OCI-LY1 (cell line): Measurements from ENCODE around the gene KY.

Experiments used
- H2AFZ ChIP-seq: fragments of 200-600 bp; sonication (generic), shearing (Covaris generic); 2 replicates; pipeline ENCODE4 v1.6.0; 2014; ENCODE audit warnings: antibody characterized with exemption, mild to moderate bottlenecking, low read length
- H3F3A ChIP-seq: fragments of 200-600 bp; sonication (generic), shearing (Covaris generic); 2 replicates; pipeline ENCODE4 v1.6.0; 2014; ENCODE audit warnings: mild to moderate bottlenecking, antibody characterized with exemption, low read length, moderate library complexity; ENCODE audit not compliant: insufficient read depth
- H3K27ac ChIP-seq: fragments of 200-600 bp; sonication (generic); 2 replicates; pipeline ENCODE4 v1.5.1; 2014; ENCODE audit warnings: low read length, mixed run types, mild to moderate bottlenecking, low read depth; ENCODE audit not compliant: poor library complexity, severe bottlenecking
- H3K27me3 ChIP-seq: fragments of 200-600 bp; sonication (generic); 2 replicates; pipeline ENCODE4 v1.6.0; 2014; ENCODE audit warnings: antibody characterized with exemption, mild to moderate bottlenecking, low read length, moderate library complexity; ENCODE audit not compliant: insufficient read depth
- H3K36me3 ChIP-seq: fragments of 200-600 bp; sonication (generic); 2 replicates; pipeline ENCODE4 v1.6.1; 2014; ENCODE audit warnings: mild to moderate bottlenecking, antibody characterized with exemption, low read length, moderate library complexity, mixed read lengths; ENCODE audit not compliant: insufficient read depth
- H3K4me1 ChIP-seq: fragments of 200-600 bp; sonication (generic); 2 replicates; pipeline ENCODE4 v1.5.1; 2014; ENCODE audit warnings: mild to moderate bottlenecking, low read length, moderate library complexity; ENCODE audit not compliant: insufficient read depth, severe bottlenecking
- H3K4me2 ChIP-seq: fragments of 200-600 bp; sonication (generic), shearing (Covaris generic); 2 replicates; pipeline ENCODE4 v1.6.1; 2014; ENCODE audit warnings: low read length
- H3K4me3 ChIP-seq: fragments of 200-600 bp; sonication (generic); 2 replicates; pipeline ENCODE4 v1.5.1; 2014; ENCODE audit warnings: low read length, low read depth, mild to moderate bottlenecking, mixed read lengths; ENCODE audit not compliant: poor library complexity, severe bottlenecking
- H3K79me2 ChIP-seq: fragments of 200-600 bp; shearing (Covaris generic); 2 replicates; pipeline ENCODE4 v1.6.1; 2016; ENCODE audit warnings: mixed run types, low read length, mixed read lengths; ENCODE audit not compliant: insufficient read depth
- H3K9ac ChIP-seq: fragments of 200-600 bp; sonication (generic), shearing (Covaris generic); 2 replicates; pipeline ENCODE4 v1.6.1; 2014; ENCODE audit warnings: mild to moderate bottlenecking, low read length, mixed read lengths
- H3K9me2 ChIP-seq: fragments of 200-600 bp; sonication (generic), shearing (Covaris generic); 2 replicates; pipeline ENCODE4 v1.6.1; 2014; ENCODE audit warnings: low read depth, mild to moderate bottlenecking, low read length, mixed read lengths
- H3K9me3 ChIP-seq: fragments of 200-600 bp; shearing (Covaris generic); 2 replicates; pipeline ENCODE4 v1.6.1; 2014; ENCODE audit warnings: low read length, mixed read lengths
- H4K20me1 ChIP-seq: fragments of 200-600 bp; sonication (generic), shearing (Covaris generic); 2 replicates; pipeline ENCODE4 v1.6.0; 2016; ENCODE audit warnings: mild to moderate bottlenecking, low read length; ENCODE audit not compliant: insufficient read depth
- CTCF ChIP-seq: fragments of 200-600 bp; sonication (generic), shearing (Covaris generic); IDR thresholded peaks from 2 replicates; pipeline ENCODE4 v1.5.1; 2017; ENCODE audit warnings: mild to moderate bottlenecking, antibody characterized with exemption, low read length, moderate library complexity, mixed read lengths
- EZH2 ChIP-seq: fragments of 200-600 bp; sonication (generic), shearing (Covaris generic); IDR thresholded peaks from 2 replicates; pipeline ENCODE4 v1.8.0; 2017; ENCODE audit warnings: borderline replicate concordance, mixed run types, mild to moderate bottlenecking, antibody characterized with exemption, low read length, moderate library complexity, mixed read lengths

KY gene

GRCh38 chr3:134690226-134690625, 39.4 kb upstream of the KY start:
- no peaks in the 10 kb centered on the region for H3K79me2 ChIP-seq
- H3K4me1 ChIP-seq = no peaks in the 10 kb centered on the region
- H3K9me2 ChIP-seq = no peaks in the 10 kb centered on the region
- H3K27ac ChIP-seq = no peak overlapping the region
- no peak overlapping the region for H2AFZ ChIP-seq
- TF ChIP-seq CTCF (no peak), EZH2 (no peak)
- H3K9ac ChIP-seq = no peak overlapping the region
- no peaks in the 10 kb centered on the region for H4K20me1 ChIP-seq
- no peak overlapping the region for H3K4me3 ChIP-seq
- no peaks in the 10 kb centered on the region for H3K9me3 ChIP-seq
- H3K36me3 ChIP-seq = no peaks in the 10 kb centered on the region
- H3F3A ChIP-seq = no peaks in the 10 kb centered on the region
- no peak overlapping the region for H3K4me2 ChIP-seq
- H3K27me3 ChIP-seq = no peaks in the 10 kb centered on the region

GRCh38 chr3:134687642-134688041, 36.8 kb upstream of the KY start:
- Histone ChIP-seq H3K27ac (no peak overlapping the region), H3K79me2 (no peaks in the 10 kb centered on the region), H3K27me3 (no peaks in the 10 kb centered on the region), H3K36me3 (no peaks in the 10 kb centered on the region), H3K9ac (no peak overlapping the region), H3K9me3 (no peaks in the 10 kb centered on the region), H3F3A (no peaks in the 10 kb centered on the region), H3K4me2 (no peak overlapping the region), H3K4me3 (no peak overlapping the region), H4K20me1 (no peaks in the 10 kb centered on the region), H2AFZ (no peak overlapping the region), H3K4me1 (no peaks in the 10 kb centered on the region), H3K9me2 (no peaks in the 10 kb centered on the region)
- TF ChIP-seq CTCF (no peak), EZH2 (no peak)

- Histone ChIP-seq H3K27me3 (no peaks in the 10 kb centered on the region), H2AFZ (no peak overlapping the region), H3K9me2 (no peaks in the 10 kb centered on the region), H3K9ac (no peak overlapping the region), H4K20me1 (no peaks in the 10 kb centered on the region), H3K4me1 (no peaks in the 10 kb centered on the region), H3K4me3 (no peak overlapping the region), H3K4me2 (no peak overlapping the region), H3K27ac (no peak overlapping the region), H3K36me3 (no peaks in the 10 kb centered on the region), H3F3A (no peaks in the 10 kb centered on the region), H3K9me3 (no peaks in the 10 kb centered on the region), H3K79me2 (no peaks in the 10 kb centered on the region)
- no peak for TF ChIP-seq EZH2
- TF ChIP-seq CTCF = no peak
Observed at GRCh38 chr3:134685929-134686802, 35.3 kb upstream of the KY start.
